OCI-LY7 (cell line): ENCODE results near the gene FGFBP2.

Source experiments
- EZH2phosphoT487 ChIP-seq: fragments of 200-600 bp; sonication (generic); IDR thresholded peaks from 2 replicates; pipeline ENCODE4 v1.6.1; 2018; ENCODE audit warnings: low read depth, borderline replicate concordance, mild to moderate bottlenecking, mixed run types, antibody characterized with exemption, low read length, moderate library complexity, mixed read lengths
- TF ChIP-seq, protein P1 (sequence below): fragments of 200-600 bp; sonication (generic); conservative IDR thresholded peaks from 2 replicates; pipeline ENCODE4 v1.5.1; 2014; ENCODE audit warnings: mild to moderate bottlenecking, antibody characterized with exemption, low read length, moderate library complexity, mixed read lengths

DNA sequence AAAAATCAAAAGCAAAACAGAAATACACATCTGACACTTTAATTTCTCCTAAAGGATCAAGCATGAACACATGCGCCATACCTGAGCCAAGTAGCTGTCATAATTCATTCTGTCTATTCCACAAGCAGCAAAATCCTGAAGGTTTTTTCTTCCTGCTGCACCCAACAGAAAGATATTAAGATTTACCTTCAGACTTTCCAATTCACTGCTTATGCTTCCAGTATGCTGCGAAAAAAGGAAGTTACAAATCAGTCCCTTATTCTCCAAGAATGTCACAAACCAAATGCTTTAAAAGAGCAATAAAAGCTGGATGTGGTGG, 29.2 kb upstream of the FGFBP2 start:
- TF ChIP-seq, protein P1, sequence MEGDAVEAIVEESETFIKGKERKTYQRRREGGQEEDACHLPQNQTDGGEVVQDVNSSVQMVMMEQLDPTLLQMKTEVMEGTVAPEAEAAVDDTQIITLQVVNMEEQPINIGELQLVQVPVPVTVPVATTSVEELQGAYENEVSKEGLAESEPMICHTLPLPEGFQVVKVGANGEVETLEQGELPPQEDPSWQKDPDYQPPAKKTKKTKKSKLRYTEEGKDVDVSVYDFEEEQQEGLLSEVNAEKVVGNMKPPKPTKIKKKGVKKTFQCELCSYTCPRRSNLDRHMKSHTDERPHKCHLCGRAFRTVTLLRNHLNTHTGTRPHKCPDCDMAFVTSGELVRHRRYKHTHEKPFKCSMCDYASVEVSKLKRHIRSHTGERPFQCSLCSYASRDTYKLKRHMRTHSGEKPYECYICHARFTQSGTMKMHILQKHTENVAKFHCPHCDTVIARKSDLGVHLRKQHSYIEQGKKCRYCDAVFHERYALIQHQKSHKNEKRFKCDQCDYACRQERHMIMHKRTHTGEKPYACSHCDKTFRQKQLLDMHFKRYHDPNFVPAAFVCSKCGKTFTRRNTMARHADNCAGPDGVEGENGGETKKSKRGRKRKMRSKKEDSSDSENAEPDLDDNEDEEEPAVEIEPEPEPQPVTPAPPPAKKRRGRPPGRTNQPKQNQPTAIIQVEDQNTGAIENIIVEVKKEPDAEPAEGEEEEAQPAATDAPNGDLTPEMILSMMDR = no peak
- no peak for TF ChIP-seq EZH2phosphoT487
